ENCODE measurements around the gene LHX5.

GRCh38 chr12:113467502-113468364, 3.9 kb downstream of the LHX5 start:
- TF ChIP-seq CTCF (IDR thresholded peaks at IDR 0.05) (no peak), EZH2 (IDR thresholded peaks at IDR 0.05) (no peak)

All from neural progenitor cell (in vitro differentiated cells).